Loucy (cell line): ENCODE measurements around the gene CCL1.

Source experiments
- CTCF ChIP-seq: fragments of 200-600 bp; sonication (generic); conservative IDR thresholded peaks from 2 replicates; pipeline ENCODE4 v1.5.1; 2014; ENCODE audit warnings: mild to moderate bottlenecking, antibody characterized with exemption, low read length
- EZH2phosphoT487 ChIP-seq: fragments of 200-600 bp; IDR thresholded peaks from 2 replicates; pipeline ENCODE4 v1.6.1; 2018; ENCODE audit warnings: antibody characterized with exemption, mild to moderate bottlenecking, moderate library complexity, borderline replicate concordance

DNA sequence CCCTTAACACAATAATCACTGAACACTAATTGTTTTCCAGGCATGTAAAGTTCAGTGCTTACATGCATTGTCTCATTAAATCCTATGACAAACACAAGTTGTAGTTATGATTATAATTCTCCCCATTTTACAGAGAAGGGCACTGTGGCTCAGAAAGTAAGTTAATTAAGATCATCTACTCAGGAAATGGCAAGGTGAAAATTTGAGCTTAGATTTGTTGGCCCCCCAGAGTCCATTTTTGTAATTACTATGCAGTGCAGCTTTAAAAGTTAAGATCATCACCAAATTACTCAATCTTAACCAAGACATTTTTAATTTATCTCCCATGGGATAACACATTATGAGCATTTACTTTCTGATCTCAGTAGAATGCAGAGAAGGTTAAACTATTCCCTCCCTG lies 34.2 kb upstream of the CCL1 start:
- TF ChIP-seq CTCF = peak; percentile 60
- no peak for TF ChIP-seq EZH2phosphoT487
